GM06990 (cell line): ENCODE measurements around the gene SACM1L.

Source experiments
- DNase-seq: peaks from one replicate; pipeline ENCODE4 v3.0.0-alpha.2; 2011; ENCODE audit not compliant: insufficient read length; ENCODE audit errors: extremely low read depth
- H3K27me3 ChIP-seq: replicated peaks from 2 replicates; pipeline ENCODE4 v1.6.0; 2011; ENCODE audit warnings: low read length; ENCODE audit not compliant: control insufficient read depth, insufficient read depth
- H3K36me3 ChIP-seq: 2 replicates; pipeline ENCODE4 v1.5.1; 2011; ENCODE audit warnings: low read length; ENCODE audit not compliant: control insufficient read depth, insufficient read depth
- H3K4me3 ChIP-seq: replicated peaks from 2 replicates; pipeline ENCODE4 v1.5.1; 2011; ENCODE audit warnings: low read depth, mild to moderate bottlenecking, control low read depth, low read length
- TF ChIP-seq, protein P1 (sequence below): IDR thresholded peaks from 2 replicates; pipeline ENCODE4 v1.5.1; 2011; ENCODE audit warnings: low read length, control low read depth, mild to moderate bottlenecking, inconsistent platforms; ENCODE audit not compliant: insufficient read depth, poor library complexity, severe bottlenecking

Gene SACM1L

GRCh38 chr3:45779746-45780735 is 90.8 kb downstream of the SACM1L start:
- TF ChIP-seq, protein P1, sequence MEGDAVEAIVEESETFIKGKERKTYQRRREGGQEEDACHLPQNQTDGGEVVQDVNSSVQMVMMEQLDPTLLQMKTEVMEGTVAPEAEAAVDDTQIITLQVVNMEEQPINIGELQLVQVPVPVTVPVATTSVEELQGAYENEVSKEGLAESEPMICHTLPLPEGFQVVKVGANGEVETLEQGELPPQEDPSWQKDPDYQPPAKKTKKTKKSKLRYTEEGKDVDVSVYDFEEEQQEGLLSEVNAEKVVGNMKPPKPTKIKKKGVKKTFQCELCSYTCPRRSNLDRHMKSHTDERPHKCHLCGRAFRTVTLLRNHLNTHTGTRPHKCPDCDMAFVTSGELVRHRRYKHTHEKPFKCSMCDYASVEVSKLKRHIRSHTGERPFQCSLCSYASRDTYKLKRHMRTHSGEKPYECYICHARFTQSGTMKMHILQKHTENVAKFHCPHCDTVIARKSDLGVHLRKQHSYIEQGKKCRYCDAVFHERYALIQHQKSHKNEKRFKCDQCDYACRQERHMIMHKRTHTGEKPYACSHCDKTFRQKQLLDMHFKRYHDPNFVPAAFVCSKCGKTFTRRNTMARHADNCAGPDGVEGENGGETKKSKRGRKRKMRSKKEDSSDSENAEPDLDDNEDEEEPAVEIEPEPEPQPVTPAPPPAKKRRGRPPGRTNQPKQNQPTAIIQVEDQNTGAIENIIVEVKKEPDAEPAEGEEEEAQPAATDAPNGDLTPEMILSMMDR = no peak
- H3K27me3 ChIP-seq = peaks cover 1% of the 10 kb centered on the region
- H3K36me3 ChIP-seq = no peaks in the 10 kb centered on the region

DNA sequence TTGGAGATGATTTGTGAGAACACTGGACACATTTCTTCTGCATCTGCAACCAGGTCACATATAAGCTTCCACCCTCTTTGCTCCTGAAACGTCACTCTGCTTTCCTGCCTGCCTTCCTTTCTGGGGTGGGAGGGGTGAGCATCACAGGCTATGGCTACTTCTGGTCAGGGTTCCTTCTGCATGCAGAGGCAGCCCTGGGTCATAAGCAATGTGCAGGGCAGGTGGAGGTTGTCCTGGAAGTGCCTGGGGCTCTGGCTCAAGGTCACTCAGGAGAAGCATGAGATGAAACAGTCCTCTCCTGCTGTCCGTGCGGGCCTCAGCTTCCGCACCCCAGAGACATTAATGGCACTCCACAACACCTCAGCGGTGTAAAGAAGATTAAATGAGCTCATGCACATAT is 92.1 kb downstream of the SACM1L start:
- H3K4me3 ChIP-seq = no peak overlapping the region
- peaks cover 1% of the 10 kb centered on the region for H3K27me3 ChIP-seq
- no peak for DNase-seq
- no peaks in the 10 kb centered on the region for H3K36me3 ChIP-seq
- TF ChIP-seq, protein P1 = no peak

More at GRCh38 chr3:45779746-45780735, 90.8 kb downstream of the SACM1L start:
- DNase-seq = no peak
- H3K4me3 ChIP-seq = no peak overlapping the region

- TF ChIP-seq, protein P1 = no peak
- Histone ChIP-seq H3K36me3 (no peaks in the 10 kb centered on the region), H3K4me3 (no peak overlapping the region), H3K27me3 (peaks cover 1% of the 10 kb centered on the region)
- no peak for DNase-seq
Measured at GRCh38 chr3:45781841-45782240, 92.6 kb downstream of the SACM1L start.

- TF ChIP-seq, protein P1 = no peak
- no peak for DNase-seq
- peaks cover 1% of the 10 kb centered on the region for H3K27me3 ChIP-seq
- H3K4me3 ChIP-seq = no peak overlapping the region
- no peaks in the 10 kb centered on the region for H3K36me3 ChIP-seq
Measured at GRCh38 chr3:45782381-45782780, 93.2 kb downstream of the SACM1L start.

DNA sequence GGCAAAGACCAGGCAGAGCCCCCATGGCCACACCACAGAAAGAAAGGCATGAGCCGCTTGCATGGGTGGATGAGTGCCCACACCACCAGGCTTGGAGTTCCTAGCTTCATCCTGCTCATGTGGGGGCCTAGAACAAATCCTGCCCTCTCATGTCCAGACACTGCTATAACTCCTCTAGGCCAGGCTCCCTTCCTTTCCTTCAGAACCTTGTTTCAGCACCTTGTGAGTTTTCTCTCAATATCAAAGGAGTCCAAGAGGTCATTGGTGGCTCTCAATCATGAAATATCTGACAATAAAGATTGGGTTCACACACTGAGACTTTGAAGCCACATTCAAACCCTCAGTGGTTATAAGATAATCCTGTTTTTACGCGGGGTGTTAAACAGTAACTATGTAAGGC is 94.5 kb downstream of the SACM1L start:
- Histone ChIP-seq H3K36me3 (no peaks in the 10 kb centered on the region), H3K27me3 (peaks cover 1% of the 10 kb centered on the region), H3K4me3 (no peak overlapping the region)
- DNase-seq = no peak
- TF ChIP-seq, protein P1 = no peak
